H9 (cell line): Measurements from ENCODE around the gene HMGB1. TPM values are rescaled to one million over a fixed set of nuclear protein-coding genes. Genes with fewer than 3 reads are reported as not detected.

Source experiments
- DNase-seq: peaks from one replicate; pipeline ENCODE4 v3.0.0-alpha.2; 2017
- H2AFZ ChIP-seq: one replicate; pipeline ENCODE4 v1.6.1; 2013; ENCODE audit warnings: mild to moderate bottlenecking, low read length, control low read depth, moderate library complexity
- H2AK5ac ChIP-seq: 2 replicates; pipeline ENCODE4 v1.6.1; 2013; ENCODE audit warnings: low read length, control low read depth, mixed read lengths; ENCODE audit not compliant: insufficient read length
- H2BK120ac ChIP-seq: one replicate; pipeline ENCODE4 v1.6.1; 2013; ENCODE audit warnings: low read depth, mild to moderate bottlenecking, low read length, control low read depth, inconsistent platforms; ENCODE audit not compliant: poor library complexity, severe bottlenecking
- H2BK12ac ChIP-seq: 2 replicates; pipeline ENCODE4 v1.6.1; 2013; ENCODE audit warnings: low read length, control low read depth, mixed read lengths, low read depth; ENCODE audit not compliant: insufficient read length
- H2BK15ac ChIP-seq: 2 replicates; pipeline ENCODE4 v1.6.1; 2013; ENCODE audit warnings: low read depth, low read length, control low read depth
- H2BK20ac ChIP-seq: one replicate; pipeline ENCODE4 v1.6.1; 2013; ENCODE audit warnings: low read depth, mild to moderate bottlenecking, low read length, control low read depth, inconsistent platforms; ENCODE audit not compliant: poor library complexity, severe bottlenecking
- H2BK5ac ChIP-seq: 2 replicates; pipeline ENCODE4 v1.6.1; 2013; ENCODE audit warnings: low read length, control low read depth, mixed read lengths; ENCODE audit not compliant: insufficient read length
- H3K14ac ChIP-seq: 2 replicates; pipeline ENCODE4 v1.6.1; 2013; ENCODE audit warnings: low read length, control low read depth; ENCODE audit not compliant: insufficient read depth
- H3K18ac ChIP-seq: 2 replicates; pipeline ENCODE4 v1.6.1; 2013; ENCODE audit warnings: low read depth, mild to moderate bottlenecking, mixed read lengths, low read length, control low read depth; ENCODE audit not compliant: insufficient read length
- H3K23ac ChIP-seq: 2 replicates; pipeline ENCODE4 v1.6.1; 2013; ENCODE audit warnings: low read length, control low read depth, mixed read lengths, low read depth; ENCODE audit not compliant: insufficient read length
- H3K23me2 ChIP-seq: 2 replicates; pipeline ENCODE4 v1.6.1; 2013; ENCODE audit warnings: low read depth, mild to moderate bottlenecking, mixed read lengths, low read length, control low read depth; ENCODE audit not compliant: insufficient read length, poor library complexity, severe bottlenecking
- H3K27ac ChIP-seq: 2 replicates; pipeline ENCODE4 v1.5.1; 2013; ENCODE audit warnings: low read length, control low read depth, mixed read lengths, low read depth; ENCODE audit not compliant: insufficient read length
- H3K27me3 ChIP-seq: 2 replicates; pipeline ENCODE4 v1.6.1; 2013; ENCODE audit warnings: low read length, control low read depth, inconsistent platforms; ENCODE audit not compliant: insufficient read depth
- H3K4ac ChIP-seq: 2 replicates; pipeline ENCODE4 v1.6.1; 2013; ENCODE audit warnings: low read depth, mild to moderate bottlenecking, control low read depth, inconsistent platforms, low read length, moderate library complexity
- H3K4me1 ChIP-seq: 2 replicates; pipeline ENCODE4 v1.6.1; 2013; ENCODE audit warnings: low read length, control low read depth, inconsistent platforms; ENCODE audit not compliant: insufficient read depth
- H3K4me2 ChIP-seq: 2 replicates; pipeline ENCODE4 v1.6.1; 2013; ENCODE audit warnings: low read length, control low read depth, mixed read lengths; ENCODE audit not compliant: insufficient read length, insufficient read depth
- H3K56ac ChIP-seq: 2 replicates; pipeline ENCODE4 v1.6.1; 2013; ENCODE audit warnings: low read depth, mild to moderate bottlenecking, mixed read lengths, low read length, control low read depth; ENCODE audit not compliant: insufficient read length
- H3K79me1 ChIP-seq: 2 replicates; pipeline ENCODE4 v1.6.1; 2013; ENCODE audit warnings: low read depth, mild to moderate bottlenecking, moderate library complexity, low read length, control low read depth, inconsistent platforms; ENCODE audit not compliant: insufficient read depth, poor library complexity, severe bottlenecking
- H3K79me2 ChIP-seq: 2 replicates; pipeline ENCODE4 v1.6.1; 2013; ENCODE audit warnings: low read length, control low read depth, inconsistent platforms; ENCODE audit not compliant: insufficient read depth
- H3K9ac ChIP-seq: 2 replicates; pipeline ENCODE4 v1.6.1; 2013; ENCODE audit warnings: low read length, control low read depth, mixed read lengths; ENCODE audit not compliant: insufficient read length; ENCODE audit errors: extremely low read depth
- H3K9me3 ChIP-seq: one replicate; pipeline ENCODE4 v1.6.1; 2013; ENCODE audit warnings: low read depth, low read length, inconsistent platforms; ENCODE audit not compliant: control insufficient read depth
- H3T11ph ChIP-seq: one replicate; pipeline ENCODE4 v1.6.1; 2013; ENCODE audit warnings: mild to moderate bottlenecking, low read length, control low read depth, inconsistent platforms
- H4K20me1 ChIP-seq: one replicate; pipeline ENCODE4 v1.6.1; 2013; ENCODE audit not compliant: control insufficient read depth, insufficient read length, insufficient read depth
- H4K5ac ChIP-seq: 2 replicates; pipeline ENCODE4 v1.6.1; 2013; ENCODE audit warnings: low read depth, mild to moderate bottlenecking, mixed read lengths, low read length, control low read depth; ENCODE audit not compliant: insufficient read length
- H4K8ac ChIP-seq: replicated peaks from 2 replicates; pipeline ENCODE4 v1.6.1; 2013; ENCODE audit warnings: low read length, control low read depth, mixed read lengths, low read depth; ENCODE audit not compliant: insufficient read length
- H4K91ac ChIP-seq: 2 replicates; pipeline ENCODE4 v1.6.1; 2013; ENCODE audit warnings: low read depth, mild to moderate bottlenecking, moderate library complexity, mixed read lengths, low read length, control low read depth; ENCODE audit not compliant: insufficient read length
- H3K27ac Mint-ChIP-seq, 3 experiments: 2 replicates in 2 of 3; 3 replicates in 1 of 3; pipeline ENCODE4 v1.8.0; 2020 to 2021; ENCODE audit warnings: mixed read lengths in 3 of 3, mild to moderate bottlenecking in 1 of 3, moderate library complexity in 1 of 3
- H3K27me3 Mint-ChIP-seq: 2 replicates; pipeline ENCODE4 v1.8.0; 2021; ENCODE audit warnings: low read depth, mild to moderate bottlenecking, moderate library complexity, mixed read lengths
- H3K36me3 Mint-ChIP-seq, 3 experiments: 2 replicates in 2 of 3; 3 replicates in 1 of 3; pipeline ENCODE4 v1.8.0; 2020 to 2021; ENCODE audit warnings: low read depth in 3 of 3, mixed read lengths in 3 of 3; ENCODE audit not compliant: insufficient read depth in 1 of 3
- H3K4me1 Mint-ChIP-seq, 2 experiments: 2 replicates each; pipeline ENCODE4 v1.8.0; 2020; ENCODE audit warnings: mixed read lengths in 2 of 2
- H3K4me3 Mint-ChIP-seq, 2 experiments: 2 replicates in 1 of 2; 3 replicates in 1 of 2; pipeline ENCODE4 v1.8.0; 2020 to 2021; ENCODE audit warnings: mild to moderate bottlenecking in 2 of 2, mixed read lengths in 2 of 2, moderate library complexity in 1 of 2
- H3K9me3 Mint-ChIP-seq, 2 experiments: 2 replicates in 1 of 2; 3 replicates in 1 of 2; pipeline ENCODE4 v1.8.0; 2020; ENCODE audit warnings: mild to moderate bottlenecking in 2 of 2, mixed read lengths in 2 of 2, moderate library complexity in 1 of 2
- CTCF ChIP-seq: fragments of 200-600 bp; sonication (generic); conservative IDR thresholded peaks from 3 replicates; pipeline ENCODE4 v1.8.0; 2021; ENCODE audit warnings: antibody characterized with exemption, mild to moderate bottlenecking
- whole genome bisulfite sequencing: extraction: QIAGEN DNeasy Blood & Tissue Kit; methylation state at CpG from one replicate; pipeline ENCODE4 v1.1.7; 2013; ENCODE audit warnings: missing lambda C conversion rate, low lambda C conversion rate, mixed read lengths; ENCODE audit not compliant: insufficient read length; ENCODE audit errors: extremely low coverage; 5-methylcytosine and 5-hydroxymethylcytosine counted together
- total RNA-seq: library from RNA; stranded (reverse); gene quantifications from 2 replicates; pipeline ENCODE4 v1.2.1, GENCODE V29; 2021

HMGB1 gene
- total RNA-seq, 1 experiment from 2014 or later = 688 TPM

GRCh38 chr13:30406779-30407416 is 58.8 kb downstream of the HMGB1 start:
- H2AFZ ChIP-seq = no peak overlapping the region
- TF ChIP-seq CTCF = no peak
- no peak overlapping the region for H2BK12ac ChIP-seq
- no peaks in the 10 kb centered on the region for H4K20me1 ChIP-seq
- 0 out of 2 replicates have a peak, but pooled peaks cover 3% of the 10 kb centered on the region for H3K27me3 ChIP-seq
- no peak overlapping the region for H3K9ac ChIP-seq
- no peak overlapping the region for H3K27ac ChIP-seq
- 0 out of 7 replicates have a peak, but pooled peaks cover 0 to 1% (median 0%) of the 10 kb centered on the region in 3 experiments for H3K36me3 Mint-ChIP-seq
- H3K79me1 ChIP-seq = no peaks in the 10 kb centered on the region
- H2BK20ac ChIP-seq = no peak overlapping the region
- H3K56ac ChIP-seq = no peak overlapping the region
- H4K8ac ChIP-seq = no peak overlapping the region
- H3K27ac Mint-ChIP-seq = no peak overlapping the region
- no CpG with 5 or more reads among the region's 8 CpGs for WGBS
- peaks cover 15 to 18% of the 10 kb centered on the region in 2 experiments for H3K4me1 Mint-ChIP-seq
- H3K23ac ChIP-seq = no peak overlapping the region
- no peak overlapping the region for H4K91ac ChIP-seq
- H2BK120ac ChIP-seq = no peak overlapping the region
- H3K23me2 ChIP-seq = no peaks in the 10 kb centered on the region
- DNase-seq = no peak
- H2BK5ac ChIP-seq = no peak overlapping the region
- H3K4me1 ChIP-seq = peaks cover 2% of the 10 kb centered on the region; the same call in 1 of the 2 replicates
- H3K14ac ChIP-seq = no peak overlapping the region
- H3T11ph ChIP-seq = no peak overlapping the region
- H2BK15ac ChIP-seq = no peak overlapping the region
- no peaks in the 10 kb centered on the region; a peak in 2 of 5 replicates for H3K9me3 Mint-ChIP-seq
- H3K9me3 ChIP-seq = no peaks in the 10 kb centered on the region
- H3K18ac ChIP-seq = no peak overlapping the region
- no peaks in the 10 kb centered on the region for H3K79me2 ChIP-seq
- no peak overlapping the region for H3K4ac ChIP-seq
- no peak overlapping the region for H2AK5ac ChIP-seq
- no peak overlapping the region for H3K4me2 ChIP-seq
- no peak overlapping the region; a peak in 1 of 5 replicates for H3K4me3 Mint-ChIP-seq
- H4K5ac ChIP-seq = no peak overlapping the region
- peaks cover 38% of the 10 kb centered on the region for H3K27me3 Mint-ChIP-seq

Other genes with a start within 250 kb of the HMGB1 start
- gene KATNAL1, start 158.4 kb downstream of the HMGB1 start, total RNA-seq = 11.0 and 11.2 TPM in 2 replicates
- 0.20 TPM in 1 of 2 replicates, not detected in the other for gene UBE2L5, start 43.4 kb downstream of the HMGB1 start, total RNA-seq
- 17.6 and 17.9 TPM in 2 replicates for gene USPL1, start 152.0 kb upstream of the HMGB1 start, total RNA-seq